ENCODE data around the gene SEPHS1. TPM values are rescaled to one million over a fixed set of nuclear protein-coding genes. Genes with fewer than 3 reads are reported as not detected.

Gene SEPHS1
- total and polyA plus RNA-seq, 2 donors, result 39.9 to 52.4 TPM

DNA sequence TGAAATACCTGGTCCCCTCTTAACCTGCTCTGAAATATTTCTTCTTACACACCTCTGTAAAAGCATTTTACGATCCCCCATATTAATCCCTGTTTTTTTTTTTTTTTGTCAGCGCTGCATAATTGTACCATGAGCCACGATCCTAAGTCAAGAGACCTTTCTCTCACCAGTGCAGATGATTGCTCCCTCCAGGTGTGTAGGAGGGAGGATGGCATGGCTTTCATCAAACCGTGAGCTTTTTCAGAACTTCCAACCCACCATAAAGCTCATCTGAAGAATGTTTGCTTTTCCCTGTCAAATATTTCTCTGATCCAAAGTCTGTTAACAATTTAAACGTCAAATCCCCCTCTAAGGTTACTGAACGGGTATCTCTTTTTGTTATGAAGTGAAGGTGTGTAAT, 28.2 kb upstream of the SEPHS1 start:
- H3K4me3 ChIP-seq (ENCODE audit: low read depth, low read length), result no peak overlapping the region
- no peaks in the 10 kb centered on the region for H3K4me1 ChIP-seq (ENCODE audit: insufficient read depth)
- no peak for DNase-seq (ENCODE audit: extremely low spot score)
- H3K36me3 ChIP-seq (ENCODE audit: insufficient read depth), result no peaks in the 10 kb centered on the region
- WGBS, result 40% methylated on average over 6 of the region's 6 CpGs
- no peak overlapping the region for H3K27ac ChIP-seq (ENCODE audit: low read depth)

GRCh38 chr10:13375791-13376190, 27.7 kb upstream of the SEPHS1 start:
- no peaks in the 10 kb centered on the region for H3K4me1 ChIP-seq (ENCODE audit: insufficient read depth)
- no peaks in the 10 kb centered on the region for H3K36me3 ChIP-seq (ENCODE audit: insufficient read depth)
- no peak overlapping the region for H3K27ac ChIP-seq (ENCODE audit: low read depth)
- no peak for DNase-seq (ENCODE audit: extremely low spot score)
- 73% methylated on average over 2 of the region's 2 CpGs for WGBS
- H3K4me3 ChIP-seq (ENCODE audit: low read depth, low read length), result no peak overlapping the region

- no peaks in the 10 kb centered on the region for H3K36me3 ChIP-seq (ENCODE audit: insufficient read depth)
- WGBS, result 88% methylated on average over 2 of the region's 2 CpGs
- no peak overlapping the region for H3K4me3 ChIP-seq (ENCODE audit: low read depth, low read length)
- H3K4me1 ChIP-seq (ENCODE audit: insufficient read depth), result no peaks in the 10 kb centered on the region
- H3K27ac ChIP-seq (ENCODE audit: low read depth), result no peak overlapping the region
- DNase-seq (ENCODE audit: extremely low spot score), result no peak
These were observed 25.6 kb upstream of the SEPHS1 start for GRCh38 chr10:13373644-13374043.

GRCh38 chr10:13372524-13372923, 24.4 kb upstream of the SEPHS1 start:
- Histone ChIP-seq H3K4me3 (ENCODE audit: low read depth, low read length) (no peak overlapping the region), H3K27ac (ENCODE audit: low read depth) (no peak overlapping the region), H3K4me1 (ENCODE audit: insufficient read depth) (no peaks in the 10 kb centered on the region), H3K36me3 (ENCODE audit: insufficient read depth) (no peaks in the 10 kb centered on the region)
- 85% methylated on average over 5 of the region's 5 CpGs for WGBS
- DNase-seq (ENCODE audit: extremely low spot score), result no peak

DNA sequence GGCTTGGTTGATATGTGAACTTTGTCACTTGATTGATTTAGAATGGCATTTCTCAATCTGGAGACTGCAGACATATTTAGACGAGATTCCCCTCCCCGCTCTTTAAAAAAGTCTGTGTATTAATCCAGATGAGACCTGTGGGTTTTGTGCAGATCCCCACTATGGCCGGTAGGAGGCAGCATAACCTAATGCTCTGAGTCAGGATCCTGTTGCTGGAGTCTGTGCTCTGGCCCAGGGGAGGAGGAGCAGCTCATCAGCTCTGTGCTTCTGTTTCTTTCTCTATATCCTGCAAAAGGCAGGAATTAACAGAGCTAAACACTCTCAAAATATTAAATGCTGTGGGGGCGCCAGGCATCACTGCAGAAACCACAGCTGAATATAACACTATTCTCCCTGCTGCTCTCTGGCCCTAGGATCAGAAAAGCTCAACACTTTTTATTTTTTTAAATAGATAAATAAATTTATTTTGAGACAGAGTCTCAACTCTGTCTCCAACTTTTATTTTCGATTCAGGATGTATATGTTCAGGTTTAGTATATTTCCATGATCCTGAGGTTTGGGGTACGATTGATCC, 23.9 kb upstream of the SEPHS1 start:
- peak; percentile 86 for DNase-seq (ENCODE audit: extremely low spot score)
- no peak overlapping the region for H3K27ac ChIP-seq (ENCODE audit: low read depth)
- no peak overlapping the region for H3K4me3 ChIP-seq (ENCODE audit: low read depth, low read length)
- H3K4me1 ChIP-seq (ENCODE audit: insufficient read depth), result no peaks in the 10 kb centered on the region
- H3K36me3 ChIP-seq (ENCODE audit: insufficient read depth), result no peaks in the 10 kb centered on the region
- WGBS, result 30% methylated on average over 6 of the region's 6 CpGs

- Histone ChIP-seq H3K4me1 (ENCODE audit: insufficient read depth) (no peaks in the 10 kb centered on the region), H3K27ac (ENCODE audit: low read depth) (no peak overlapping the region), H3K36me3 (ENCODE audit: insufficient read depth) (no peaks in the 10 kb centered on the region), H3K4me3 (ENCODE audit: low read depth, low read length) (no peak overlapping the region)
- WGBS, result 70% methylated on average over 4 of the region's 4 CpGs
- DNase-seq (ENCODE audit: extremely low spot score), result no peak
These were observed 18.8 kb upstream of the SEPHS1 start for GRCh38 chr10:13366891-13367290.

DNA sequence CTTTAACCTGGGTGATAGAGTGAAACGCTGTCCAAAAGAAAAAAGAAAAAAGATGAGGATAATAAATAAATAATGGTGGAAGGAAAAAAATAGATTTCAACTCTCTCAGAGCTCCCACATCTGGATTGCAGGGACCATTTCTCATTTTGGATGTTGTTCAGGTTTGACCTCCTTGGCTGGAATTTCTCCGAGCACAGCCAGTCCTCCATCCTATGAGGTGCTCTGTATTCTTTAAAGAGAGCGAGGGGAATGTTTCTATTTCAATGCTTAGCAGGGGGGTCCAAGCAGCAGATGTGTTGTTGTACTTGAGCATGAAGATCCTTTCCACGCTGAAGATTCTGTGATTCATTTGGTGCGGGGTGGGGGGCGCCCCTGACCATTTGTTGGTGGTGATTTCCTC, 17.7 kb upstream of the SEPHS1 start:
- Histone ChIP-seq H3K27ac (ENCODE audit: low read depth) (no peak overlapping the region), H3K36me3 (ENCODE audit: insufficient read depth) (no peaks in the 10 kb centered on the region), H3K4me1 (ENCODE audit: insufficient read depth) (no peaks in the 10 kb centered on the region), H3K4me3 (ENCODE audit: low read depth, low read length) (no peak overlapping the region)
- DNase-seq (ENCODE audit: extremely low spot score), result no peak
- 73% methylated on average over 6 of the region's 6 CpGs for whole genome bisulfite sequencing

- DNase-seq (ENCODE audit: extremely low spot score), result no peak
- H3K27ac ChIP-seq (ENCODE audit: low read depth), result no peak overlapping the region
- H3K36me3 ChIP-seq (ENCODE audit: insufficient read depth), result no peaks in the 10 kb centered on the region
- H3K4me3 ChIP-seq (ENCODE audit: low read depth, low read length), result no peak overlapping the region
- H3K4me1 ChIP-seq (ENCODE audit: insufficient read depth), result no peaks in the 10 kb centered on the region
- 71% methylated on average over 5 of the region's 5 CpGs for WGBS
These were observed 17.1 kb upstream of the SEPHS1 start for GRCh38 chr10:13365243-13365642.

DNA sequence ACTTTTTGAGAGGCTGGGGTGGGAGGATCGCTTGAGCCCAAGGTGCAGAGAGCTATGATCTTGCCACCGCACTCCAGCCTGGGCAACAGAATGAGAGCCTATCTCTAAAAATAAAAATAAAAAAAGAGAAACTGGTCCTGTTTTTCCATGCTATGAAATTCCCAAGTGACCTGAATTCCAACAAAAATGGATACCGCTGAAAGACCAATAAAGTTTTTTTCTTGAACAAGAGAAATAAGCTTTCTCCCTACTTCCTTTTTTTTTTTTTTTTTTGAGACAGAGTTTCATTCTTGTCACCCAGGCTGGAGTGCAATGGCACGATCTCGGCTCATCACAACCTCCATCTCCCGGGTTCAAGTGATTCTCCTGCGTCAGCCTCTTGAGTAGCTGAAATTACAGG, 12.5 kb upstream of the SEPHS1 start:
- Histone ChIP-seq H3K27ac (ENCODE audit: low read depth) (no peak overlapping the region), H3K4me1 (ENCODE audit: insufficient read depth) (no peaks in the 10 kb centered on the region), H3K4me3 (ENCODE audit: low read depth, low read length) (no peak overlapping the region), H3K36me3 (ENCODE audit: insufficient read depth) (no peaks in the 10 kb centered on the region)
- DNase-seq (ENCODE audit: extremely low spot score), result no peak
- 79% methylated on average over 7 of the region's 7 CpGs for WGBS

DNA sequence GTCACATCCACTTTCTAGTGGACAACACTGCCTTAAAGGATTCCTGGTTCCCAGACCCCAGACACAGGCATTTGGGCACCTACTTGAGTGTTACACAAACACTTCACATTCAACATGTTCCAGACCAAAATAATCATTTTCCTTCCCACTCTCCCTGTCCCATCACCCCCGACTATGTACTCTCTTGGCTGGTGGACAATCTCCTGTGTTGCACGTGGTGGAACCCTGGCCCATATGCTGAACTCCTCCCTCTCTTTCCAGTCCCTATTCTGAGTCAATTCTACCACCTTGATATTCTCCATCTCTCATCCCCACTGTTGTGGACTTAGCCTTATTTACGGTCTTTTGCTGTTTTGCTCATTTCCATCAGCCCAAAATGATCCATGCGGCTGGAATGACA, 8.3 kb upstream of the SEPHS1 start:
- no peak for DNase-seq (ENCODE audit: extremely low spot score)
- Histone ChIP-seq H3K36me3 (ENCODE audit: insufficient read depth) (no peaks in the 10 kb centered on the region), H3K4me1 (ENCODE audit: insufficient read depth) (no peaks in the 10 kb centered on the region), H3K27ac (ENCODE audit: low read depth) (no peak overlapping the region), H3K4me3 (ENCODE audit: low read depth, low read length) (no peak overlapping the region)
- WGBS, result 52% methylated on average over 4 of the region's 4 CpGs

GRCh38 chr10:13354783-13355182, 6.7 kb upstream of the SEPHS1 start:
- H3K4me3 ChIP-seq (ENCODE audit: low read depth, low read length), result no peak overlapping the region
- no peaks in the 10 kb centered on the region for H3K36me3 ChIP-seq (ENCODE audit: insufficient read depth)
- H3K27ac ChIP-seq (ENCODE audit: low read depth), result no peak overlapping the region
- 87% methylated on average over 7 of the region's 7 CpGs for WGBS
- DNase-seq (ENCODE audit: extremely low spot score), result no peak
- no peaks in the 10 kb centered on the region for H3K4me1 ChIP-seq (ENCODE audit: insufficient read depth)

- no peak for DNase-seq (ENCODE audit: extremely low spot score)
- no peak overlapping the region for H3K27ac ChIP-seq (ENCODE audit: low read depth)
- H3K4me3 ChIP-seq (ENCODE audit: low read depth, low read length), result no peak overlapping the region
- WGBS, result 36% methylated on average over 3 of the region's 3 CpGs
- peaks cover 2% of the 10 kb centered on the region for H3K4me1 ChIP-seq (ENCODE audit: insufficient read depth)
- no peaks in the 10 kb centered on the region for H3K36me3 ChIP-seq (ENCODE audit: insufficient read depth)
These were observed 4.4 kb upstream of the SEPHS1 start for GRCh38 chr10:13352519-13352918.

- Histone ChIP-seq H3K27ac (ENCODE audit: low read depth) (no peak overlapping the region), H3K36me3 (ENCODE audit: insufficient read depth) (no peaks in the 10 kb centered on the region), H3K4me1 (ENCODE audit: insufficient read depth) (peaks cover 2% of the 10 kb centered on the region), H3K4me3 (ENCODE audit: low read depth, low read length) (no peak overlapping the region)
- DNase-seq (ENCODE audit: extremely low spot score), result no peak
- WGBS, result 28% methylated on average over 11 of the region's 11 CpGs
These were observed 3.3 kb upstream of the SEPHS1 start for GRCh38 chr10:13351340-13351915.

- DNase-seq (ENCODE audit: extremely low spot score), result no peak
- WGBS, result under 1% methylated on average over 25 of the region's 25 CpGs
- Histone ChIP-seq H3K4me3 (ENCODE audit: low read depth, low read length) (peak overlapping the region; percentile 98), H3K27ac (ENCODE audit: low read depth) (no peak overlapping the region), H3K36me3 (ENCODE audit: insufficient read depth) (no peaks in the 10 kb centered on the region), H3K4me1 (ENCODE audit: insufficient read depth) (peaks cover 2% of the 10 kb centered on the region)
These were observed 1.6 kb upstream of the SEPHS1 start for GRCh38 chr10:13349463-13350274.

Measured in urinary bladder (tissue), 4 donors.